Measurements from ENCODE around the gene MAGI2.

The MAGI2 gene

DNA sequence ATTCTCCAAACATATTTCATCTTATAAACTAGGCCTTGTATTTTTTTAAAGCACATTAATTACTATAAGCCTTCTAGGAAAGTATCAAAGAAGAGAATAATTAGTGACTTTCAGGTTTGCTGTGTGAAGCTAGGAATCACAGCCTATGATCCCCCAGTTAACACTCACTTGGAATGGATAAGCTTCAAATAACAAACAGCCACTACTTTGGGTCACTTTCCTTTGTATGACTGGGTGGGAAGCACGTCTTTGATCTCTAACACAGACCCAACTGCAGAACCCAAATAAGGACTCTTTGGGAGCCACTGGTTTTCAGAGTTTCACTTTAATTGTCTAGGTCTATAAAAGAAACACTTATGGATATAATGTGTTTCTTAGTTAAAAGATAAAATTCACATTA, 769.3 kb downstream of the MAGI2 start:
- no peak overlapping the region for H3K4me3 ChIP-seq (ENCODE audit: low read depth, low read length)

DNA sequence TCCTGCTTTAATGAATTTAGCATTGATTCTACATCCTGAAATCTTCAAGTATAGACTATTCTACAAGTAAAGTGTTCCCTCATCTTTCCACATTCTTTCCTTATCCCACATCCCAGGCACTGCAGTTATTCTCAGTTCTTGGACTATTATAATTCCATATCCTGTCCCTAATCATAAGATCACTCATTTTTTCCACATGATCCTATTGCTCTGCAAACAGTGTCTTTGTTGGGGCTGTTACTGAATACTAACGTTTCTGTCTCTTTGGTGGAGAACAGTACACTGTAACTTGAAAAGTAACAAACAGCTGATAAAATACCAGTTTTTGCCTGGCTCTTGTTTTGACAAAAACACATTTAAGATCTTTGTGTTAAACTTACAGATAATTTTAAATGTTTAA, 769.9 kb downstream of the MAGI2 start:
- H3K4me3 ChIP-seq (ENCODE audit: low read depth, low read length), result no peak overlapping the region

DNA sequence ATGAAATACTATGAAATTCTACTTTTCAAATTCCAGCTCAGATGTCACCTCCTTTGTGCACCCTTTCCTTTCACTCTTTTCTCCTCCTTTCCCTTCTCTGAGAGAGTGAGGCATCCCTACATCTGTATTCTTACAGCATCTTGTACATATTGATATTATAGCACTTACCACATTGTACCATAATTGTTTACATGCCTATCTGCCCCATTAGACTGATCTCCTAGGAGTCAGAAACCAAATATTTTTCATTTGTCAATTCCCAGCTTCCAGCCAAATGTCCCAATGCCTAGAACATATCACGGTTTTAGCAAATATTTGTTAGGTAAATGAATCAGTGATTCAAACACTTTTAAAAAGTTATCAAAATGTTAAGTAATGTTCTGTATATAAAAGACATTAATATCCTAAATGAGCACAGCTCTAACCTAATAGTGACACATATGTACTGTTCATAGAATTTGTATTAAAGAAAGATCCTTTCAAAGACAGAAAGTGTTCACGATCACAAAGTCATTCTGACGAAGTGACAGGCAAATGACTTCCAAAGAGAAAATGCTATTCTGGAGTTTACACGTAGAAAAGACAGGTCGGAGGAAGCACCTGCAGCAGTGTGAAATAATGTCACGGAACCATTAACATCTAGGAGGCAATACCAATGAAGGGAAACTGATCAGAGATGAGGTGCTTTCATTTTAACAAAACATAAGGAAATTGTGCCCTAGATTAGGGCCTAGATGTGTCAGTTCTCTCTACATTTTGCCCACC, 774.2 kb downstream of the MAGI2 start:
- H3K4me3 ChIP-seq (ENCODE audit: low read depth, low read length), result no peak overlapping the region

DNA sequence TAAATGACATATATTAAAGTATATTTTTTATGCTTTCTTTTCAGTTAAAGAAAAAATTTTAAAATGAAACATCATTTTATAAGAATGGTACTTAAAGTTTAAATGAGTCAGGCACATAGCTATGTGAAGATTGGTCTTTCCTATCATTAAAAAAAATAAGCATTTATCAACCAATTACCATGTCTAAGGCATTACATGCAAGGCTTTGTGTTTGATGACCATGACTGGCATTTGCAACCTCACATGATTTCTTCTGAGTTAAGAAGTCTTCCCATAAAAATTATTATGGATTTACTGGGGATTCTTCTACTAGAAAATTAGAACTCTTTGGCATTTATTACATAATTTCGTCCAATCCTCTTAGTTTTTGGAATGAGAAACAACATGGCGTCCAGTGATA, 776.1 kb downstream of the MAGI2 start:
- H3K4me3 ChIP-seq (ENCODE audit: low read depth, low read length), result no peak overlapping the region

DNA sequence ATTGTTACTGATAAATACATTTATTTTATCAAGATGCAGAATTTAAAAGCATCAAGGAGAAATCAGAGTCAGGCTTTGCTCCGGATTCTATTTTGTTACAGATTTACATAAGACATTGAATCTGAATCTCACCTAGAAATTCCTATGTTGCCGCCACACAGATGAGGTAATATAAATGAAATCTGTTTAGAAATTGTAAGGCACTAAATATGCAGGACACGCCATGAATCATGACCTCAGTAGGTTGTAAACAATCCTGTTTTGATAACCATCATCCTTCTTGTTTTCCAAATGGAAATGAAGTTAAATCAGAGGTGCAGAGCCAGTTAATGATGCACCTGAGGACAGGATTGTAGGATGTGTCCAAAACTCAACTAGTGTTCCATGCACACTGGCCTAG, 778.0 kb downstream of the MAGI2 start:
- no peak overlapping the region for H3K4me3 ChIP-seq (ENCODE audit: low read depth, low read length)

DNA sequence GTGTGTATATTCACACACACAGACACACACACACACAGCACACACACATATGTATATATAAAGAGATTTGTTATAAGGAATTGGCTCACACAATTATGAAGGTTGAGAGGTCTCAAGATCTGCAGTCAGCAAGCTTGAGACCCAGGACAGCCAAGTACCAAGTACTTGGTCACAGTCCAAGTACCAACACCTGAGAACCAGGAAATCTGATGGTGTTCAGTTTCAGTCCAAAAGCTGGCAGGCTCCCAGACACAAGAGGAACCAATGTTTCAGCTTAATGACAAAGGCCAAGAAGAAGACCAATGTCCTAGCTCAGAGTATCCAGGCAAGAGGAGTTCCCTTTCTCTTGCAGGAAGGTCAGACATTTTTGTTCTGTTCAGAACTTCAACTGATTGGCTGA, 780.2 kb downstream of the MAGI2 start:
- H3K4me3 ChIP-seq (ENCODE audit: low read depth, low read length), result no peak overlapping the region

DNA sequence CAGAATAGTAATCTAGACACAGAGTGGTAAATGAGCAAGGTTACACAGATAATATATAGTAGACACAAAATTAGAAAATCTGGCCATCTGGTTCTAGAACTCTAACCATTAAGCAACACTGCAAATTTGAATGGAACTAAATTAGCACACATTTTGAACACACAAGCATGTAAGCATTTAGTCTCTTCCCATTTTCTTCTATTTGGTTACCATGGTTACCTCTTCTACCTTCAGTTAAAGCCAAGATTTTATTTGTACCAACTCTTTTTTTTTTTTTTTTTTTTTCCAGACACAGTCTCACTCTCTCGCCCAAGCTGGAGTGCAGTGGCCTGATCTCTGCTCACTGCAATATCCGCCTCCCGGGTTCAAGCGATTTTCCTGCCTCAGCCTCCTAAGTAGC, 790.5 kb downstream of the MAGI2 start:
- no peak overlapping the region for H3K4me3 ChIP-seq (ENCODE audit: low read depth, low read length)

DNA sequence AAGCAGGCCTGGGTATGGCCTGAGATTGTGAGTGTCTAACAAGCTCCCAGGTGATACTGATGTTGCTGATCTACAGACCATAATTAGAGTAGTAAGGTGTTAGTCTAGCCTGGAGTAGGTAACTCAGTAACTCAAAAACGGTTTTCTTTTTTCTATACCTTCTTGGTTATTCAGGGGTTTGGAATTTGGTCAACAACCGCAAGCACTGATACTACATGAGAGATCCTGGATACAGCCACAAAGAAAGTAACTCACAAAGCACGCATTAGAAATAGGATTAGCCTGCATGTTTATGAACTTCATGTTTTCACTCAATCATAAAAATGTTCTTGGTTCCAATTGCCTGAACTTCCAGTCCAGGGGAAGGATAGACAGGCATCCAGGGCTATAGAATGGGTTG, 803.5 kb downstream of the MAGI2 start:
- no peak overlapping the region for H3K4me3 ChIP-seq (ENCODE audit: low read depth, low read length)

DNA sequence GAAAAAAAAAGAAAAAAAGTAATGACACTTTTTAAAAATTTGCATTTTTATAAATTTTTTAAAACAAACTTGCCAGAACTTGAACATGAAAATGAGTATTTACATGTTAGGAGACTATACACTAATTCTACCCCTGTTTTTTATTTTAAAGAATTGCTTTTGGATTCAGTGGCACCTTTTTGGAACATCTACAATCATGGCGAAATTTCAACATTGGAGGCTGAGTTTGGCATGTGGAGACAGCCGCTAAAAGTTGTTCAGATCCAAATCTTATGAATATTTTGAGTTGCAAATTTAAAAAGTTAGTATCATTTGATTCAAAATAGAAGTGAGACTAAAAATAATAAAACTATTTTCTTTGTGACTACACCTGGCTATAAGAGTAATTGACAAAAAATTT, 804.2 kb downstream of the MAGI2 start:
- no peak overlapping the region for H3K4me3 ChIP-seq (ENCODE audit: low read depth, low read length)

DNA sequence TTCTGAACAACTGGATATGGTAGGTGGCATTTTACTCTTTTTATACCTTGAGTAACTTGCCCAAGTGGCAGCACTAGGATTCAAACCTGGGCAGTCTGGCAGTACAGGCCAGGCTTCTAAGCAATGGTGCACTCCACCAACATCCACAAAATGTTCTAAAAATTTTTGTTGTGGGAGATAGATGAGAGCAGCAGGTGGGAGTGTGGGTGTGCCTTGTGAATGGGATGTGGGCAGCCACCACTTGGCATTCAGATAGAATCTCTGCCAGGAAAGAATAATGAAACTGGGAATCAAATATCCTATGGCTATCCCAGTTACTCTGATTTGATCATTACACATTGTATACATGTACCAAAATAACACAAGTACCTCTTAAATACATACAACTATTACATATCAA, 810.7 kb downstream of the MAGI2 start:
- no peak overlapping the region for H3K4me3 ChIP-seq (ENCODE audit: low read depth, low read length)

DNA sequence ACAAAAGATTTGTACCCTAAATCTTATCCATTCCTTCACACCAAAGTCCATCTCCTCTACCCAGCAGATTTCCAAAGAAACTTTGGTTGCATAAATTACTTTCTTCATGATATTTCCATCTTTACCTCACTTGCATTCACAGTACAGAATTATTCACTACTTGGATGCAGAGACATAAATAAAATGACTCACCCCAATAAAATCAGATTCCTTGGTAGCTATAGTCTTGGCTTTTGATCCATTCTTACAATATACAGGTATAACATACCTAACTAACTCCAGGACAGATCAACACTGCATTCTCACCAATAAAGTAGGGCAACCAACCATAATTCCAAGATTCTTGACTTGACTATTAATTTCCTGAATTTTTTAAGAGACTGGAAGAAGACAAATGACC, 815.1 kb downstream of the MAGI2 start:
- no peak overlapping the region for H3K4me3 ChIP-seq (ENCODE audit: low read depth, low read length)

DNA sequence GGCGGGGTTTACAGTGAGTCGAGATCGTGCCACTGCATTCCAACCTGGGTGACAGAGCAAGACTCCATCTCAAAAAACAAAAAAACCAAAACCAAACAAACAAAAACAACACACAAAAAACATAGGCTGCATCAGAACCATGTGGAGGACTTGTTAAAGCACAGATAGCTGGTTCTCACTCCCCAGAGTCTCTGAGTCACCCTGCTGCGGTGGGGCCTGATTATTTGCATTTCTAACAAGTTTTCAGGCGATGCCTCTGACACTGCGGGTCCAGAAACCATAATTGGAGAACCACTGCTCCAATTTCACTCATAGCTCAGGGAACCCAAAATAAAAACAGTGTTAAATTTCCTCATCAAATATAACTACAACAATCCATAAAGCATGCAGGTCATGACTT, 816.7 kb downstream of the MAGI2 start:
- no peak overlapping the region for H3K4me3 ChIP-seq (ENCODE audit: low read depth, low read length)

DNA sequence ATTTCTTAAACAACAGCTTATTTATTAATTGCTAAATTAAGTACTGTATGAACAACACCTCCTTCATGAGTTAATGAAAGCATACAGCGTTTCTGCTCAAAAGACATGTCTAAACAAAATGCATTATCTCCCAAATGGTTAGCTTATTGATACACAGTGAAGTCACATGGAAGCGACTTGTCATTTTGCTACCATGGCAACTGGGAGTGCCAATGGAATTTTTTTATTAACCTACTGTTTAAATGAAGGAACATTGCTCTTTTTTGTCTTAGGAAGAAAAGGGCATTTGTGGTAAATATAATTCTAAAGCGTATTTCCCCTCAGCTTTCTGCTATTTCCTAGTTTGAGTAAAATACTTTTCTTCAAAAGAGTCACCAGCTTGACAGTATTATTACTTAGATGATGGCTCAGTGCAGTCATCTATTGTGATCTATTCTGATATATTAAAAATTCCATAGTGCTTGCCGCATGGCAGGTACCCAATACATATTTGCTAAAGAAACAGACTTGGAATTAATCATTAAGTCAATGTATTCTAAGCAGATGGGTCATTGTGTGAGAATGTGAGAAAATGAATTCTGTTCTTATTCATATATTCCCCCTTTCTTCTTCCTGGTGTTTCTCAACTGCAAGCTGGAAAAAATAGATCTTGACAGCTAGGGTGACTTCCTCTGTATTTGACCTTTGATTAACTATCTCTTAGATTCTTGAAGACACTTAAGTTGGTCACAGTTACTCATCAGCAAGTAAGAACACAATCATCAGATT, 818.3 kb downstream of the MAGI2 start:
- no peak overlapping the region for H3K4me3 ChIP-seq (ENCODE audit: low read depth, low read length)

DNA sequence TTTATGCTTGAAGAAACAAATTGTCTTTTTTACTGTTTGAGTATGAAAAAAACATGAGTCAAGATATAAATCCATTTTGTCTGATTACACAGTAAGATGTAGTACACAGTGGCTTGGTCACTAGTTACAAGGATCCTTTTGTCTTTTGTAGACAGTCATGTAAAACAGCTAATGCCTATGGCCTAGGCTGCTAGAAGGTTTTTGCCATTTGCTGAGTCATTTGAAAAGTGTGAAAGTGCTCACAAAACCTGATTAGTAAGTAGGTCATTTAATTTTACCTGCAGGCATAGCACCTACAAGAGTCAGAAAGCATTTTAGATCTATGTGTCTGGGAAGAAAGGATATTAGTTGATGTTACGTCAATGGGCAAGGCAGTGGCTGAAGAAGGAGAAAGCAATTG, 819.4 kb downstream of the MAGI2 start:
- no peak overlapping the region for H3K4me3 ChIP-seq (ENCODE audit: low read depth, low read length)

DNA sequence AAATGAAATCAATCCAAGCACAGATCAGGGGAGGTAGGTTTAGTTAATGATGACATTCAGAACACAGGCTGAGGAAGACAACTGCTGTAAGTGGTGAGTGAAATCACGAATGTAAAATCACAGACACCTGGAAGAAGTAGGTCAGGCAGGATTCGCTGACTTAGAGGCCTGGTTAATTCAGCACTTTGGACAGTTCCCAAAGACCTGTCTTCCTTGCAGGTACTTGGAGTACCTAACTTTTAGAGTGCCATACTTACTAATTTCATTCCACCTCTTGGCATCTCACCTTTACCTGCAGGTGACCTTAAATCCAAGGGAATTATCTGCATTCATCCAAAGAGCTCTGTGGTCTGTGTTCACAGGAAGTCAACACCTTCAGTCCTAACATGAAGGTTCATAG, 832.5 kb downstream of the MAGI2 start:
- H3K4me3 ChIP-seq (ENCODE audit: low read depth, low read length), result no peak overlapping the region

DNA sequence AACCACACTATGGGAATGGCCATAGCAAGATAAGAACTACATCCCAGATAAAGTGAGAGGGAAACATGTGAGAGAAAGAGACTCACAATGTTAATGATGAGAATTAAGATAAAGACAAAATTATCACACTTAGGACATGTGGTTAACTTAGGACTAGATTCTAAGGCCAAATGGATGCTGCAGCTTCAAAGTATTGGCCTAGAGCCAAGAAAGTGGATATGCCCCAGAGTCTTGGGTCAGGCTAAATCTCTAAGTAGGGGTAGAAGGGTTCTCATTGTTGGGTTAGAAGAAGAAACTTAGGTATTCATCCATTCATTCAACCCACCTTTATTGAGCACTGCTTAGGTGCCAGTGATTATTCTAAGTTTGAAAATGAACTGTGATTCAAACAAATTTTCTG, 836.9 kb downstream of the MAGI2 start:
- H3K4me3 ChIP-seq (ENCODE audit: low read depth, low read length), result no peak overlapping the region

DNA sequence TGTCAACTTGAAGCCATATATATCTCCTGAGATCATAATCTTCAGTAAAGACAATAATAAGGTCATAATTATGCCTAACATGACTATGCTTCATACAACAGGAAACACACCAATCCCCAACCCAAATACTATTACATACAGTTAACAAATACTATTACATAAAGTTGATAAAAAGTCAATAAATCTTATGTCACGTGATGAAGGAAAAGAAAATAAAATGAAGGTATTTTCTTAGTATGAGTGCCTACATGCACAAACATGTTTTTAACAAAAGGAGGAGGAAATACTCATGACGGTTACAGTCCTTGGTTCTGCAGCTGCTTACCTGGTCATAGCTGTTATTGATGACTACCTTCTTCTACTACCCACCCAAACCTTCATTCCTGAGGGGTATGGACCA, 844.2 kb downstream of the MAGI2 start:
- no peak overlapping the region for H3K4me3 ChIP-seq (ENCODE audit: low read depth, low read length)

DNA sequence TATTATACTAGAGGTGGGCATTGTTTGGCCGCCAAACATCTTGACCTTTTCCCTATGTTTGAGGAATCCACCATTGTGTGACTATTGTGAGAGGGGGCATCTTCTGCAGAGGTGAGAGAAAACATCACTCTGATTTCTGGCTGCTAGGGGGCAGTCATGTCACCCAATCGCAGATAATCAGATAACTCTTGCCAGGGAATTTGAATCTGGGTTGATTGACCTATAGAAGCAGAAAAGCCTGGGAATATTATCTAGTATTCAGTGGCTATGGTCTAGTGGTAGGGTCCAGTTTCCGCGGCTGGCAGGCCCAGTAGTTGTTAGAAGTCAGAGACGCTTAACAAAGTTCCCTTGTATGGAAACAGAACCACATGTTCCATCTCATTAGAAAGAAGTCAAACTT, 846.4 kb downstream of the MAGI2 start:
- no peak overlapping the region for H3K4me3 ChIP-seq (ENCODE audit: low read depth, low read length)

DNA sequence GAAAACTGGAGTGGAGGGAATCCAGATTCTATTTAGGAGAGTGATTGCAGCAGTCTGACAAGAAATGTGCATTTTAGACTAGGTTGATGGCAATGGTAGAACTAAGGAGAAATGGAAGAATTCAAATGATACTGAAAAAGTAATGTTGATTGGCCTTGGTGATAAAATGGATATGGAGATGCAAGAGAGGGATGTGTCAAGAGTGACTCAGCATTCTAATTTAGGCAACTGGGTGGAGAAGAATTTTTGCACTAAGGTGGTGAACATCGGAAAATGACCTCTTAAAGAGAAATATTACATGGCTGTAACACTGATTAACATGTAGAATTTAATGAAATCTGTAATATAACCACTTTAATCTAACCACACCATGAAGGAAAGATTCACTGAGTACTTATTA, 848.3 kb downstream of the MAGI2 start:
- no peak overlapping the region for H3K4me3 ChIP-seq (ENCODE audit: low read depth, low read length)

DNA sequence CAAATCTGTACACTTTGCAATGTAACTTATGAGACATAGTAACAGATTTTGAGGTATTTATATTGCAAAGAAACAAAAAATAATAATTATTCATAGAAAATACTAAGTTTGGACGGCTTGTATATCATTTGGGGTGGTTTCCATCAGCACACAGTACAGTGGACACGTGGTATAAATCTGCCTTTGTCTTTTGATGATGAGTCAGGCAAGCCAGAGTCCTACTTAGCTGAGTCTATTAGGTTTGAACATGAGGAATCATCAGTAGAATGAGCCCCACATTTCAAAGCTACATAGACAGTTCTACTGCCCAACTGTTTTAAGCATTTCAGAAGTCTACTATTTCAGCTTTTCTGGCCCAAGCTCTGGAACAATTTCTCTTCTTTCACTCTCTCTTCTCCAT, 851.7 kb downstream of the MAGI2 start:
- H3K4me3 ChIP-seq (ENCODE audit: low read depth, low read length), result no peak overlapping the region

DNA sequence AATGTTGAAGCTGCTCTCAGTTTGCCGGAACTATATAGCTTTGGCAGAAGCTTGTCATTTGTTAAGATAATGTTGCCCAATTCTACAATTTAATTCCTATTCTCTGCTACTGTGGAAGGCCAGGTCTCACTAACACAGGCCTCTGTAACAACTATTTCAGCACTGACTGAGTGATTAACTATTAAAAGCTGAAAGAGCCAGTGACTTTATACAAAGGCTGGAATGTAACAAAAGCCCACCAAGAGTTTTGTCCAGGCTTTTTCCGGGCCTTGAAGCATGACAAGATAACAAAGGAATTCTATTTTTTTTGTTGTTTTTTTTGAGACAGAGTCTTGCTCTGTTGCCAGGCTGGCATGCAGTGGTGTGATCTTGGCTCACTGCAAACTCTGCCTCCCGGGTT, 859.3 kb downstream of the MAGI2 start:
- no peak overlapping the region for H3K4me3 ChIP-seq (ENCODE audit: low read depth, low read length)

DNA sequence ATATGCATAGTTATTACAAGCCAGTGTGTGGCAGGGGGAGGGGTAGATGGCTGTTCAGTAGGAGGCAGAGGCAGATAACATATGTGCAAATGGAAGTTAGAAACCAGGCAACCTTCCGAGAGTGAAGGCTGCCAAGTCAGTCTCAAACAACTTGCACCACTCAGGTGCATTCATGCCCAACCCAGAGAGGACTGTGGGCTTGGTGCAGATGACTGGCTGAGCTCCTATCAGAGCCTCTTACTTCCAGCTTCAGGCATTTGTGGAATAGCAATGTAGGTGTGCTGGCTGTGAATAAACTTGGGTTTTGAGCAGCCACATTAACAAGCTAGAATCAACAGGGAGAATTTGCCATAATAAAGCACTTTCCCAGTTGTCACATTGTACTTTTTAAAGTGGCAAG, 865.1 kb downstream of the MAGI2 start:
- no peak overlapping the region for H3K4me3 ChIP-seq (ENCODE audit: low read depth, low read length)
